ENCODE data around the gene SLC4A5.
"Not testable (repeated sequence)": the region's sequence is repeated elsewhere in the genome, so short reads cannot be mapped to it uniquely, and the experiment has no call there.

The SLC4A5 gene

DNA sequence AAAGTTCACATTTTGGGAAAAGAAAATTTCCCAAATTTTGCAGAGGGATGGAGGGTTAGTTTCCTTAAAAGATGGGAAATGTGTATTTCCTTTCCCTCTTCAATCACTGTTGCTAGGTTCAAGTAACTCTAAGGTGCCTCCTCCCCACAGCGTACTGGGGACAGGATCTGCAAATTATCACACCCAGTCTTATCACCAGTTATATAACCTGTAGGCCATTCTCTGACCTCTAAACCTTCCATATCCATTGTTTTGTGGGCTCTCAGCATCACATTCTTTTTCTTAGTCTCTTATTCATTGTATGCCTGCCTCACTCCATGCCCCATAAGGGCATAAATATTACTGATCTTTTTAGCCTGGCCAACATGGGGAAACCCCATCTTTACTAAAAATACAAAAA is 148.4 kb downstream of the SLC4A5 start:
- DNase-seq: no peak

DNA sequence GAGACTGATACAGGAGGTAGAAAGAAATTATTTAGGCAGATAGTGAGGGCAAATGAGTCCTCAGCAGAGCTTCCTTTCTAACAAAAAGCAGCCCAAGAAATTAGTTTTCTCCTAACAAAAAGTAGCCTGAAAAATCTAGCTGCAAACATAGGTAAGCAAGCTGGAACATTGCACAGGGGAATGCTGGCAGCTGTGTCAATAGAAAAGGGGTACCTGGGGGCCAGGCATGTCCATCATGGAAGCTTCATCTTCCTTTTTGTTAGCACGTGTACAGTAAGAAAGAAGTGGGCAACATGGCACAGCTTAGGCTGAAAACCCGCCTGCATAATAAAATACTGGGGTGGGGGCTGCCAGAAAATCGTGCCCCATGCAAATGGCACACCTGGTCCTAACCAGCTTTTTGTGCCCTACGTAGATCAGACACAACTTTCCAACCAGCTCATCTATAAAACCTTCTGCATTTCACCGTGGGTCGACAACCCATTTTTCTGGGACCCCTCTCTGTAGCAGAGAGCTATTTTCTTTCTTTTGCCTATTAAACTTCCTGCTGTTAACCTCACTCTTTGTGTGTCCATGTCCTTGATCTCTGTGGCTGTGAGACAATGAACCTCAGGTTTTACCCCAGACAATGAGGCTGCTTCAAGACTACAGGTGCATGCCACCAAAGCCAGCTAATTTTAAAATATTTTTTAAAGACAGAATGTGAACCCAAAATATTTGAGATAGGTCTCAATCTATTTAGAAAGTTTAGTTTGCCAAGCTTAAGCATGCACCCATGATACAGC is 151.4 kb downstream of the SLC4A5 start:
- no peak for DNase-seq

DNA sequence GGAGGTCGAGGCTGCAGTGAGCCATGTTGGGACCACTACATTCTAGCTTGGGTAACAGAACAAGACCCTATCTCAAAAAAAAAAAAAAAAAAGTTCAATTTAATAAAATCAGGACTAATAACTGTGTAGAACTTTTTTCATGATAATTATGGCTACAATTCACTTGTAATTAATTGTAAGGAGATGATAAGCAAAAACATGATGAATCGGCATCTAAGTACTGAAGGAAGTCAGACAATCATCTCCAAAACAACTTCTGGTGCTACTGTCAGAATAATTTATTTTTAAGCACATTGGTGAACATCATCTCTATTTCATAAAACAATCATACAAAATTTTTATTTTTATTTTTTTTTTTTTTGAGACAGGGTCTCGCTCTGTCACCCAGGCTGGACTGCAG is 154.5 kb downstream of the SLC4A5 start:
- DNase-seq: no peak

DNA sequence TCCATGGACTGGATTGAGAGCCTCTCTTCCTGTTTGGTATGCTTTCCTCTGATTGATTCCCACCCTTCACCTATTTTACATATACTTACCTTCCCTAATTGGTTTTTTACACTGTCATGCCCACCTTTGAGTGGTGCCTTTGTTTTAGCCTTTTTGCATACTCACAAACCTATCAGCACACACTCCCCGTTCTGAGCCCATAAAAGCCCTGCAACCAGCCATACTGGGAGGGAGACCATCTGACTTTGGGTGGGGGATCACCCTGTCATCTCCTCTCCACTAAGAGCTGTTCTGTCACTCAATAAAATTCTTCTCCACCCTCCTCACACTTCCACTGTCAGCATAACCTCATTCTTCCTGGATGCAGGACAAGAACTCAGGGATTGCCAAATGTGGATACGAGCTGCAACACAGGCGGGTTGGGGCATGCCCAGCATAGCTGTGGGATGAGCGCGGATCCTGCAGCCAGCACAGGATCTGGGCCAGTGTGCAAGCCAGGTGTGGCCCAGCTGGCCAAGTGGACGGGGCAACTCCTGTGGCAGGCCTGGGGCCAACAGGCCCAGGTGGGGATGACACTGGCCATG is 155.1 kb downstream of the SLC4A5 start:
- DNase-seq: no peak

DNA sequence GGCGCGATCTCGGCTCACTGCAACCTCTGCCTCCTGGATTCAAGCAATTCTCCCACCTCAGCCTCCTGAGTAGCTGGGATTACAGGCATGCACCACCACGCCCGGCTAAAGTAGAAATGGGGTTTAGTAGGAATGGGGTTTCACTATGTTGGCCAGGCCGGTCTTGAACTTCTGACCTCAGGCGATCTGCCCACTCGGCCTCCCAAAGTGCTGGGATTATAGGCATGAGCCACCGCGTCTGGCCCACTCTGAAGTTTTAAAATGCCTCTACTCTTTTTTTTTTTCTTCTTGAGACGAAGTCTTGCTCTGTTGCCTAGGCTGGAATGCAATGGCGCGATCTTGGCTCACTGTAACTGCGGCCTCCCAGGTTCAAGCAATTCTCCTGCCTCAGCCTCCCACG is 156.5 kb downstream of the SLC4A5 start:
- DNase-seq: not testable (repeated sequence)

DNA sequence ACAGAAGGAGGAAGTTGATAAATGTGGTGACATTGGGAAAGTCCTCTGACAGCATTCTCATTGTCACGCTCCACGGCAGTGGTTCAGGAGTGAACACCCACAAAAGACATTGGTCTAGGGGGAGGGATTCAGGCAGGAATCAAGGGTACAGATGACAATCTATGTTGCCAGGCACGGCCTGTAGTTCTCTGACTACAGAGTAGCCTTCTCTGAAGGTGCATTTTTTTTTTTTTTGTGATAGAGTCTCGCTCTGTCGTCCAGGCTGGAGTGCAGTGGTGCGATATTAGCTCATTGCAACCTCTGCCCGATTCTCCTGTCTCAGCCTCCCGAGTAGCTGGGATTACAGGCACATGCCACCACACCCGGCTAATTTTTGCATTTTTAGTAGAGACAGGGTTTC is 157.2 kb downstream of the SLC4A5 start:
- DNase-seq: peak; percentile 98

DNA sequence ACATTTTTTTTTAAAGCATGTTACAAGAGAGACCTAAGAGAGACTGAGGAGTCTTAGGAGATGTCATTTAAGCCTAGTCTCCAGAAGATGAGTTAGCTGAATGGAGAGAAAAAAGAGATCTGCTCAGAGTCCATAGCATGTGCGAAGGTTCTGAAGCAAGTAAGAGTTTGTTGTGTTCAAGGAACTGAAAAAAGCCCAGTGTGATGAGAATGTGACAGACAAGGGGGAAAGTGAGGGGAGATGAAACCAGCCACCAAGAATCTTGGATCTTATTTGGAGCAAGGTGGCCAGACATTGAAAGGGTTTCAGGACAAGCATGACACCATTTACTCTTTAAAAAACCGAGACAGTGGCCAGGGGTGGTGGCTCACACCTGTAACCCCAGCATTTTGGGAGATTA is 159.3 kb downstream of the SLC4A5 start:
- DNase-seq: peak; percentile 40

DNA sequence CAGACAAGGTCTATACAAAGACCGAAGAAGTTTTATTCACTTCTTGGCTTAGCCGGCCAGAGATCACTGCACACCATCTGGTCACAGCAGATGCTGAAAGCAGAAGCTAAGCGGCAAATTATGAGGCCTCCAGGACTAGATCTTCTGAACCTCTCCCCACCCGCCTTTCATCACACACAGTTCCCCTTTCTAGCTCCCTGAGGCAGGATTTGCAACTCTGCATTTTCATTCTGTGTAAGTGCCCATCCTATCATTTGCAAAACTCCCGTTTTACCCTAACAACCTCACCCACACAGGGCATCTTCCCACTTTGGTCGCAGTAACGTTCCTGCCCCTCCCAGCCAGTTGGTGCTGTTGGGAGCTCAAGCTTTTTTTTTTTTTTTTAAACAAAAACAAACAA is 161.5 kb downstream of the SLC4A5 start:
- DNase-seq: peak; percentile 99

DNA sequence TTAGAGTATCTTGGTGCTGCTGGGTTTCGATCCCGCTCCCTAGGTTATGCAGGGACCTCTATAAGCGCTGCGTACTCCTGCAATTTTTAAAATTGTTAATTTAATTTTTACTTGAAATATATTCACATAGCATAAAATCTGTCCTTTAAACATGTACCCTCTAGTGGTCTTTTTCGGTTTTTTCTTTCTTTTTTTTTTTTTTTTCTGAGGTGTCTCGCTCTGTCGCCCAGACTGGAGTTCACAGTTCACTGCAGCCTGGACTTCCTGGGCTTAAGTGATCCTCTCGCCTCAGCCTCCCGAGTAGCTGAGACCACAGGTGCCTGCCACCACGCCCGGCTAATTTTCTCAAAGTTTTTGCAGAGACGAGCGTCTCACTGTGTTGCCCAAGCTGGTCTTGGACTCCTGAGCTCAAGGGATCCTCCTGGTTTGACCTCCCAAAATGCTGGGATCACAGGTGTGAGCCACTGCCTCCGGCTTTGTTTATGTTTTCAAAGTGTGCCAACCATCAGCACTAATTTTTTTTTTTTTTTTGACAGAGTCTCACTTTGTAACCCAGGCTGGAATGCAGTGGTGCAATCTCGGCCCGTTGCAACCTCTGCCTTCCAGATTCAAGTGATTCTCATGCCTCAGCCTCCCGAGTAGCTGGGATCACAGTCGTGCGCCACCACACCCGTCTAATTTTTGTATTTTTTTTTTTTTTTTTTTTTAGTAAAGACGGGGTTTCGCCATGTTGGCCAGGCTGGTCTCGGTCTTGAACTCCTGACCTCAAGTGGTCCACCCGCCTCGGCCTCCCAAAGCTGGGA is 164.0 kb downstream of the SLC4A5 start:
- no peak for DNase-seq

DNA sequence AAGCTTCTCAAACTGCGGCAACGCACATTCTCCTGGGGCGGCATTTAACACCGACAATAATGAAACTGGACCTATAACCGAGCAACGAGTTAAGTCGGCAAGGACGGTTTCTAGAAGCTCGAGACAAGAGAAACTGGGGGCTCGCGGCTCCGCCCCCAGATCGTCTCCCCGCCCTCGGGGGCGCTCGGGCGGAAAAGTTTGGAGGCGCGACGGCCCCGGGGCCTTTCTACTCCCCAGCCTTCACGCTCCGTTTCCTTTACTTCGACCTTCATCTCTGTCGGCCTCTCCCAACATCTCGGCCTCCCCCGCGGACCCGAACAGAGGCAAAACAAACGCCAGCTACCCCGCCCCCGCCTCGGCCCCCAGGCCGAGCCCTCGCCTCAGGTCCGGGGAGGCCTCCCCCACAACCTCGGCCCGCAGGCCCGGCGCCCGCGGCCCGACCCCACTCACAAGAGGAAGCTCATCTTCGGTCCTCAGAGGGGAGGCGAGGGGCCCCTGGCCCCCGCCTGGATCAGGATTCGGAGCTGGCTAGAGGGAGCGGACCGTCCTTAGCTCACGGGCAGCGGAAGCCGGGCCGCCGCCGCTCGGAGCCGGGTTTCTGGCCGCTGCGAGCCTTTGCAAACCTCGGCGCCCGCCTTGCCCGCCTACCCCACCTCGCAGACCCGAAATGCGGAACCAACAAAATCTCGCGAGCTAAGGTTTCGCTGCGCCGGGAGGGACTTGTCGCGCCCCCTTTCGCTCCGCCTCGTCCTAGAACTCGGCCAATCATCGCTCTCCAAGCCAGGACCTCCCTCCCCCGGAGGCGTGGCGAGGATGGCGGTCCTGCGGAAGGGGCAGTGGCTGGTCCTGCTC is 164.8 kb downstream of the SLC4A5 start, which contains the start of gene MOB1A:
TSS of gene MOB1A (minus strand) at position 669 of the 852 bp plus-strand sequence. CDS start at position 464, 205 bp downstream.
- peak; percentile 100 for DNase-seq

DNA sequence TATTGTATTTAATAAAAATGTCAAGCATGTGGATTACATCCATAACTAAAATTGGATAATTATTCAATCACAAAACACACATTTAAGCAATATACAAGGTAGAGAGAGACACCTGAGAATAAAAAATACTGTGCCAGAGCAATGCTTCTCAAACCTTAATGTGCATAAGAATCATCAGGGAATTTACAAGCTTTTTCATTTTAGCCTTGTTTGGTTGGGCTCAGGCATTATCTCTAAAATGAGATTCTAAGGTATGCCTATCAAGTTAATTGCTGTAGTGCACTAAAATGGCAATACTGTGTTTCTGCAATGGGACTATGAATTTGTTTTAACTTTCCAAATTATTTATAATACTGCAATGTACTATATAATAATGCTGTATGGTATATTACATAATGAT is 165.5 kb downstream of the SLC4A5 start:
- DNase-seq: no peak

DNA sequence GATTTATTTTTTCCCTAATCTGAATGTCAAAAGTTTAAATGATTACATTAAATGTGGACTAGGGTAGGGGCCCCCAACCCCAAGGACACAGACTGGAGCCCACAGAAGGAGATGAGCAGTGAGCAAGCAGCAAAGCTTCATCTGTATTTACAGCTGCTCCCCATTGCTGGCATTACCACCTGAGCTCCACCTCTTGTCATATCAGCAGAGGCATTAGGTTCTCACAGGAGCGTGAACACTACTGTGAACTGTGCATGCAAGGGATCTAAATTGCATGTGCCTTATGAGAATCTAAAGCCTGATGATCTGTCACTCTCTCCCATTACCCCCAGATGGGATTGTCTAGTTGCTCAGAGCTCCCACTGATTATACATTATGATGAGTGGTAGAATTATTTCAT is 168.3 kb downstream of the SLC4A5 start:
- no peak for DNase-seq

DNA sequence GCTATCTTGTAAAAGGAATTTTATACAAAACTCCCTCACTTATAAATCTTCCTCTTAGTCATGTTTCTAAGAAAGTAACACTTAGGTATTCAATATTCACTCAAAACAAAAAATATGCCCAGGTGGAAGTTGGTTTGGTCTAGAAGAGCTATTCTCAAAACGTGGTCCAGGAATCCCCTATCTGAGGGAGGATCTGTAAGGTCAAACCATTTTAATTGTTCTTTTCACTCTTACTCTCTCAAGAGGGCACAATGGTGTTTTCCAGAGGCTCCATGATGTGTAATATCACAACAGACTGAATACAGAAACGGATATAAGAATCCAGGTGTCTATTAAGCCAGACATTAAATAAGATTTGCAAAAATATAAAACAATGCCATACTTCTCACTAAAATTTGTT is 174.5 kb downstream of the SLC4A5 start:
- DNase-seq: no peak

Measured in inflammatory macrophage treated with lipopolysaccharide for 4 hours (primary cell).